22Rv1 (cell line): ENCODE measurements around the gene TEX52.

Experiments used
- ZFX ChIP-seq: fragments of 450-650 bp; IDR thresholded peaks from 2 replicates; pipeline ENCODE4 v1.6.1; 2017; ENCODE audit warnings: antibody characterized with exemption, borderline replicate concordance
- TF ChIP-seq, protein P1 (sequence below): fragments of 450-650 bp; IDR thresholded peaks from 2 replicates; pipeline ENCODE4 v1.5.1; 2017; ENCODE audit warnings: mild to moderate bottlenecking

- TF ChIP-seq, protein P1, sequence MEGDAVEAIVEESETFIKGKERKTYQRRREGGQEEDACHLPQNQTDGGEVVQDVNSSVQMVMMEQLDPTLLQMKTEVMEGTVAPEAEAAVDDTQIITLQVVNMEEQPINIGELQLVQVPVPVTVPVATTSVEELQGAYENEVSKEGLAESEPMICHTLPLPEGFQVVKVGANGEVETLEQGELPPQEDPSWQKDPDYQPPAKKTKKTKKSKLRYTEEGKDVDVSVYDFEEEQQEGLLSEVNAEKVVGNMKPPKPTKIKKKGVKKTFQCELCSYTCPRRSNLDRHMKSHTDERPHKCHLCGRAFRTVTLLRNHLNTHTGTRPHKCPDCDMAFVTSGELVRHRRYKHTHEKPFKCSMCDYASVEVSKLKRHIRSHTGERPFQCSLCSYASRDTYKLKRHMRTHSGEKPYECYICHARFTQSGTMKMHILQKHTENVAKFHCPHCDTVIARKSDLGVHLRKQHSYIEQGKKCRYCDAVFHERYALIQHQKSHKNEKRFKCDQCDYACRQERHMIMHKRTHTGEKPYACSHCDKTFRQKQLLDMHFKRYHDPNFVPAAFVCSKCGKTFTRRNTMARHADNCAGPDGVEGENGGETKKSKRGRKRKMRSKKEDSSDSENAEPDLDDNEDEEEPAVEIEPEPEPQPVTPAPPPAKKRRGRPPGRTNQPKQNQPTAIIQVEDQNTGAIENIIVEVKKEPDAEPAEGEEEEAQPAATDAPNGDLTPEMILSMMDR: no peak
- no peak for TF ChIP-seq ZFX
Measured at GRCh38 chr12:2892246-2892645, 35.4 kb upstream of the TEX52 start.
